Limb (tissue), 2 donors: ENCODE measurements around the gene COPRS.
"Not testable (repeated sequence)": the region's sequence is repeated elsewhere in the genome, so short reads cannot be mapped to it uniquely, and the experiment has no call there.

Experiments
- DNase-seq, 2 donors: peaks; one replicate each; pipeline ENCODE4 v3.0.0-alpha.2; 2016; ENCODE audit errors: extremely low spot score in 2 of 2

COPRS gene

GRCh38 chr17:31809876-31810275, 49.2 kb downstream of the COPRS start:
- not testable (repeated sequence) for DNase-seq

DNA sequence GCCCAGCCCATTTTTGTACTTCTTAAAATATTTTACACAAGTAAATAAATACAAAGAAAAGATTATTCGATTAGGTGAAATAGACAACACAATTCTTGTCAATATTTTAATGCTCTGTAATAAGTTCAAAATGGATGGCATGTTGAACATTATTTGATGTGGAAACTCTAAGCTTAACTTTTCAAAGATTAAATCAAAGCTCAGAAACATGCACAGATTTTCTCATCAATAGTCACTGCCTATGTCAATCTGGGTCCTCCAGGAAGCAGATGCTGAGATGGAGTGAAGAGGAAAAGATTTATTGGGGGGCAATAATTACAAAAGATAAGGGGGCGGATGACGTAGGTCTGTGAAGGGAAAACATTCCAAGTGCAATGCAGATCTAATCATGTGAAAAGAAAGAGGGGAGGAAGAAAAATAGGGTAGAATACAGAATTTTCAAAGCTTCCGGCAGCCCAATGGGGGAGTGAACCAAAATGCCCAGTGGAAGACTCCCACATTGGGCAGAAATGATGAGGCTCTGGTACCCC, 50.5 kb downstream of the COPRS start:
- no peak for DNase-seq

DNA sequence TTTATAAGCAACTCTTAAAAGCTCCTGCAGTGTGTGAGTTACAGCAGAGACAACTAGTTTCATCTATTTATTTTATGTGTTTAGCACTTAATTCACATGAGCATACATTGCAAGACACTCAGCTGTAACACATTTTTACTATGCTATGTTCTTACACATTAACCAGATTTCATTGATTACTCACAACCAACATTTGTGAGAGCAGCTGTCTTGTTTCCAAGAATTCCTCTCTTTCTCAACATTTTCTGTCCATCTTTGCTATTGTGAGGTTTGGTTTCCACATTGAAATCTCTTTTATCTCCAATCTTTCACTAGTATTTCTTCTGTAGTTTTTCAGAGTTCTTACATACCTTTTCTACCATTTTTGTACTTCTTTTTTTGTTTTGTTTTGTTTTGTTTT, 51.2 kb downstream of the COPRS start:
- DNase-seq: no peak

- no peak for DNase-seq
These were observed 52.1 kb downstream of the COPRS start for GRCh38 chr17:31806921-31807320.

DNA sequence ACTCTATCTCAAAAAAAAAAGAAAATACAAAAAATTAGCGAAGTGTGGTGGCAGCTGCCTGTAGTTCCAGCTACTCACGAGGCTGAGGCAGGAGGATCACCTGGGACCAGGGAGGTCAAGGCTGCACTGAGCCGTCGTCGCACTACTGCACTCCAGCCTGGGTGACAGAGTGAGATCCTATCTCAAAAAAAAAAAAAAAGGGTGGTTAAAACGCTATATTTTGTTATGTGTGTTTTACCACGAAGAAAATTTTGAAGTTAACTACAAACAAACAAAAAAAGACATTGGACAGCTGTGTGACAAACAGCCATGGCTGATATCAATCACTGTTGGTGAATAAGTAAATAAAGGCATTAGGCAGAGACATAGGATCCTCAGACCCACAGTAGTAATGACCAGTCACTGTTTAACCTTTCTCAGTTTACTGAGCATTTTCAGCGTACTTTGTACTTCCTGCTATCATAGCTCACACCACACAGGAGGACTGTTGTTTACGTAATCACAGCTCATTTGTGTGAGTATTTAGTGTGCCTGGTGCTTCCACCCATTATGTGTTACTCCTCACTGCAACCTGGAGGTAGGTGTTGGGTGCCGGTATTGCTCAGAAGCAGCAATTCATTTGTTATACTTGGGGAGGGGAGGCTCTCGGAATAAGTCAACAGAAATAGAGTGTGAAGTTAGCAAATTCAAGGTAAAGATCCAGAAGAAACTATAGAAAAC, 55.4 kb downstream of the COPRS start:
- no peak for DNase-seq

GRCh38 chr17:31802502-31802901, 56.5 kb downstream of the COPRS start:
- DNase-seq: no peak
